Measurements from ENCODE around the gene TPTE.
"Not testable (repeated sequence)": the region's sequence is repeated elsewhere in the genome, so short reads cannot be mapped to it uniquely, and the experiment has no call there.

DNA sequence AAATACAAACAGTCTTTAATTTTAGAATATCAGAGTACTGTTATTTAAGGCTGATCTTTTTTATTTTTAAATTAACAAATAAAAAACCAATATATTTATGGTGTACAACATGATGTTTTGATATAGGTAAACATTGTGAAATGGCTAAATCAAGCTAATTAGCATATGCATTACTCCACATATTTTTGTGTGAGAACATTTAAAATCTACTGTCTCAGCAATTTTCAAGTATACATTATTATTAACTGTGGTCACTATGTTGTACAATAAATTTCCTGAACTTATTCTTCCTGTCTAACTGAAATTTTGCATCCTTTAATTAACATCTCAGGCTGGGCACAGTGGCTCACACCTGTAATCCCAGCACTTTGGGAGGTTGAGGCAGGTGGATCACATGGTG, 57.5 kb downstream of the TPTE start:
- not testable (repeated sequence) for TF ChIP-seq CTCF (IDR thresholded peaks at IDR 0.05); EP300 (IDR thresholded peaks at IDR 0.05); MAX (IDR thresholded peaks at IDR 0.05); ESRRA (IDR thresholded peaks at IDR 0.05; ENCODE audit: borderline replicate concordance, low read length); EHMT2 (IDR thresholded peaks at IDR 0.05; ENCODE audit: low read depth); CEBPB (IDR thresholded peaks at IDR 0.05); JUN (IDR thresholded peaks at IDR 0.05); HEYL (CRISPR knock-in tag; IDR thresholded peaks at IDR 0.05); POLR2A (IDR thresholded peaks at IDR 0.05; ENCODE audit: low read length); FOSL2 (IDR thresholded peaks at IDR 0.05); FOSL2 (CRISPR knock-in tag; IDR thresholded peaks at IDR 0.05)
